HG02610 (cell line): Measurements from ENCODE around the gene RNASE8.
"Not testable (repeated sequence)": the region's sequence is repeated elsewhere in the genome, so short reads cannot be mapped to it uniquely, and the experiment has no call there.

ENCODE experiments used
- ATAC-seq: cut with Tn5 transposase; IDR thresholded peaks from one replicate; pipeline ENCODE4 v1.9.1; 2021; ENCODE audit warnings: mild to moderate bottlenecking, moderate library complexity; ENCODE audit not compliant: unreplicated experiment

The RNASE8 gene, protein sequence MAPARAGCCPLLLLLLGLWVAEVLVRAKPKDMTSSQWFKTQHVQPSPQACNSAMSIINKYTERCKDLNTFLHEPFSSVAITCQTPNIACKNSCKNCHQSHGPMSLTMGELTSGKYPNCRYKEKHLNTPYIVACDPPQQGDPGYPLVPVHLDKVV

GRCh38 chr14:21057803-21058675, at the start of gene RNASE8:
Gene RNASE8, plus strand, starts transcription at chr14:21057822. Its CDS starts 71 bp downstream, at chr14:21057893.
- no peak for ATAC-seq

- ATAC-seq: not testable (repeated sequence)
Observed at GRCh38 chr14:21009721-21010120, 47.9 kb upstream of the RNASE8 start.

GRCh38 chr14:21011136-21011535, 46.5 kb upstream of the RNASE8 start:
- no peak for ATAC-seq

GRCh38 chr14:21014761-21015190, 42.8 kb upstream of the RNASE8 start:
- no peak for ATAC-seq

DNA sequence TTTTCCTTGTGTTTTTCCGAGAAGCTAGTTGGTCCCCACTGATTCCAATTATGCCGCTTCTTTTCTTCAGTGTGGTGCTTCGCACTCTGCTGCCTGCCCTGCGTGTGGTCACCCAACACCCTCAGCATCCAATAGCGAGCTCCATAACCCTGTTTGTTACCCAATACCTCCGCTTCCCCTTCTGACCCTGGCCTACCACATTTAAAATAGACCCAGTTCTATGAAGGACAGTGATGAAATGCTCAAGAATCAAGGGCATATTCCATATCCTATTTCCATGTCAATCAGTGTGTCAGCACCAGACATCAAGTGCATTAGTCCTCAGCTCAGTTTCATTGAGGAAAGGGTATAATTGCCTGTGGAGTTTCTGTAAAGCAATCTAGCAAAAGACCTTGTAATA, 42.3 kb upstream of the RNASE8 start:
- no peak for ATAC-seq

GRCh38 chr14:21016413-21017190, 41.0 kb upstream of the RNASE8 start:
- ATAC-seq: no peak

- ATAC-seq: no peak
Observed at GRCh38 chr14:21017528-21018245, 39.9 kb upstream of the RNASE8 start.

DNA sequence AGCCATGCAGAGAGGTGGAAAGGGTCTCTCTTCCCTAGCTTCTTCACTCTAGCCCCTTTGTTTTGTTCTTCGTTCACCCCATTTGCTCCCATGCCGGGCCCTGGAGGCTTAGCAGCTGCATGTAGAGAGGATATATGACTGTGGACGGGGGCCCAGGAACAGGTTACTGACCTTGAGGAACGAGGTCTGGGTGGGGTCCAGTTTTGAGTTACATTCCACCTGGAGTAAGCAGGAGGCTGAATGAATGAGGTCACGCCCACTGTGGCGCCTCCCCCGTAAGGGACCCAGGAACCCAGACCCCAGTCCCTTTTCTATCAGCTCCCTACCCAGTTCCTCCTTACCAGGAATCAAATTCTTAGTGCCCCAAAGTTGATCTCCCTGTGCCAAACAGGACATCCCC, 39.3 kb upstream of the RNASE8 start:
- ATAC-seq: no peak

DNA sequence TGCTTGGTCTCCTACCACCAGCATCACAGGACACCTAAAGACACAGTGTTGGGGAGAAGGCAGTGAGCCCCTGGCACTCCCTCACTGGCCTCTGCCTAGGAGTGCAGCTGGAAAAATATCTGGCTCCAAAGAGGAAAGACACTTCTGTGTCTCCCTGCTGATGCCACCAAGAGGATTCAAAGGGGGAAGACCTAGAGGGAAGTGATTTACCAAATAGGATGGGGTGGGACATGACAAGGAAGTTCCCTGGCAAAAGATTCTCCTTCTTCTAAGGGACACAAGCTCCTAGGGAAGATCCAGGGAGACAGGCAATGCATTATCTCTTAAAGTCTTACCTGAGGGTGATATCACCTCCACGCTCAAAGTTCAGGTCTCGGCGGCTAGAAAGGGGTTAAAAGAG, 38.8 kb upstream of the RNASE8 start:
- ATAC-seq: no peak

DNA sequence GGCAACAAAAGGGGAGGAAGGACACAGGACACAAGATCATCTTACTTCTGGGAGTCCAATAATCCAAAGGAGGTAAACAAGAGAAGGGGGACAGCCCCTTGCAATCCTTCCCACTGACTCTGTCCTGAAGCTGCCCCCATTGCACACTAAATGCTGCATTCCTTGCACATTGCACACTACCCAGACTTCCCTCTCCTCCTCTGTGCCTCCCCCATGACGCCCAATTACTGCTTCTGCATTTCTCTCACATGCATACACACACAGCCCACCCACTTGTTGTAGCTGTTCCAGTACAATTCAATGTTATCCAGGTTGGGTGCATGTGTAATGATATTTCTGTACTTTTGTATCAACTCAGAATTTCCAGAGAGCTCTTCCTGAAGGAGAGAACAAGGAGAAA, 38.3 kb upstream of the RNASE8 start:
- no peak for ATAC-seq

DNA sequence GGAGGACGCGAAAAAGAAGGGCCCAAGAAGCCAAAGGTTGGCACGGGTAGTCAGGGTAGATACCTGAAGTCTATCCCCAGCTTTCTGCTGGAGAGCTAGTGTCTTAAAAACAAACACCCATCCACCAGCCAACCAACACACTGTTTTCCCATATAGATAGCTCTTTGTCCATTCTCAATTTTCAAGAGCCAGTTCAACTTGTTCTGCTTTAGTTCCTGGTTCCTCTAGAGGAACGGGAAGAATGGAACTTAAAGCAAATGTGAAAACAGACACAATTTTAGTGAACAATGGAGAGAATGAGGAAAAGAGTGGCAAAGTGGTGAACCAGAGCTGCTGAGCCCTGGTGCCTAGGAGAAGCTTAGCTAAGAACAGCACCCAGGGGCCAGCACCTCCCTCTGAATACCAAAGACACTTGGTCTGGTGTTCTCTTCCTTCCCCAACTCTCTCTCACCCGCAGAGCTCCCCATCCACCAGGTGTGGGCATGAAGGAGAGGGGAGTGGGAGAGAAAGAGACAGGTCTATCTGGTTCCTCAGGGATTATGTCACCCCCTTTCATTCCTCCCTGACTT, 36.6 kb upstream of the RNASE8 start:
- ATAC-seq: no peak

DNA sequence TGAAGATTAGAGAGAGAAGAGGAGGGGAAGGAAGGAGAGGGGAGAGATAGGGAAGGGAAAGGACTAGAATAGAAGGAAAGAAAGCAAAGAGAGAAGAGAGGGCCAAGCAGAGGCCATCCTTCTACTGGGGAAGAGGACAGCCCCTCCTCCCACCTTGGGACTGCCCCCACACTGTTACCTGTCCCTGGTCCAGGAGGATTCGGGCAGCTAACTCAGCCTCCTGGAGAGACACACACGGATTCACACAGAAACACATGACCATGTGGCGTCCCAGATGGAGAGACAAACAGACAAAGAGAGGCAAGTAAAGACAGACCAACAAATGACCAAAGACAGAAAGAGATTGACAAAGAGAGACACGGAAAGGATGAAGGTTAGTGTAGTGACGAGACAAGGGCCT, 34.9 kb upstream of the RNASE8 start:
- no peak for ATAC-seq

GRCh38 chr14:21023174-21023573, 34.4 kb upstream of the RNASE8 start:
- ATAC-seq: no peak

- ATAC-seq: no peak
Observed at GRCh38 chr14:21023817-21024584, 33.6 kb upstream of the RNASE8 start.

DNA sequence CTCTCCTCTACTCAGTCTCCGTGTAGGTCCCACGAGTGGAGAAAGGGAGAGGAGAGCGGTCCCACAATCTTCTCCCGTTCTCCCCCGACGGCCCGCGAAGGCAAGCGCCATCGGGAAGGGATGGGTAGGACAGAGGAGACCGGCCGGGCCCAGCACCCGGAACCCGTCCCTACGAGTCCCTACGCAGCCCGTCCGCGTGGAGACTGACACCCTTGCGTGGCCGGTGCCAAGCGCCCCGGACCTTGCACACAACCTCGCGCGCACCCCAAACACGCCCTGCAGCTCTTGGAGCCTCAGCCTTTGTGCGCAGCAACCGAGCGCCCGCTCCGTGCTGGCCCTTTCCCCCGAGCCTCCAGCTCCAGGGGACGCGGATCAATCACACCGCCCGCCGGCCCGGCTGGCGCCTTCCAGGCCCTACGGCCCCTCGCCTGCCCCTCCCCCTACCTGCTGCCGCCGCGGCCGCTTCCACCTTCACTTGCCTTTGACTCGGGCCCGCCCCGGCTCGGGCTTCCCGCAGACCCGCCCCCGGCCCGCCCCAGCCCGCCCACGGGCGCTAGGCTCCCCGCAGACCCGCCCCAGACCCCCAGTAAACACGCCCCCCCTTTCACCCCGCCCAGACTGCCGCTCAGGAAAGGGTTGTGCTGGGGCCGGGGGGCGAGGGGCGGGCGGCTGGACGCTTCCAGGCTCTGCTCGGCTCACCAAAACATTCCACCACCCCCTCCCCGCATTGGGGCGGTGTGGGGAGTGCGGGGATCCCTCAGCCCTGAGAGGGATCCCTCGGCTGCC, 32.8 kb upstream of the RNASE8 start, which contains the start of gene NDRG2:
Gene NDRG2 (minus strand): TSS at position 477 of the 786 bp plus-strand sequence. CDS start 1,746 bp downstream, outside the sequence.
- no peak for ATAC-seq

- ATAC-seq: no peak
Observed at GRCh38 chr14:21025371-21026273, 32.0 kb upstream of the RNASE8 start.

GRCh38 chr14:21026274-21026987, 31.2 kb upstream of the RNASE8 start:
- ATAC-seq: no peak
